HG02870 (cell line): ENCODE measurements around the gene DCXR.

Experiments used
- ATAC-seq: cut with Tn5 transposase; IDR thresholded peaks from one replicate; pipeline ENCODE4 v1.9.1; 2021; ENCODE audit warnings: mild to moderate bottlenecking, moderate library complexity; ENCODE audit not compliant: unreplicated experiment

Gene DCXR

DNA sequence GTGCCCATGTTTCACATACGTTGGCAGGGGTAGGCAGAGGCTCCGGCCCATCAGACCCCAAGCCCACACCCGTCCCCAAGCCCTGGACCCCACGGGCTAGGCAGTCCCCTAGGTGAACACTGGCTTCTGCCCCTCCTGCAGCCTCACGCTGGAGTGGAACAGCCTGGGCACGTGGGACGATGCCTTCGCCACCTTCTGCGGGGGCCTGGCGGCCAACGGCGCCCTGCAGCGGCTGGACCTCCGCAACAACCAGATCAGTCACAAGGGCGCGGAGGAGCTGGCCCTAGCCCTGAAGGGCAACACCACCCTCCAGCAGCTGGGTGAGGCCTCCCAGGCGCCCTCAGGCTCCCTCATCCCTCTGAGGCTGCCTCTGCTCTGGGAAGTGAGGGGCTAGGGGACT lies 12.6 kb downstream of the DCXR start:
- no peak for ATAC-seq

DNA sequence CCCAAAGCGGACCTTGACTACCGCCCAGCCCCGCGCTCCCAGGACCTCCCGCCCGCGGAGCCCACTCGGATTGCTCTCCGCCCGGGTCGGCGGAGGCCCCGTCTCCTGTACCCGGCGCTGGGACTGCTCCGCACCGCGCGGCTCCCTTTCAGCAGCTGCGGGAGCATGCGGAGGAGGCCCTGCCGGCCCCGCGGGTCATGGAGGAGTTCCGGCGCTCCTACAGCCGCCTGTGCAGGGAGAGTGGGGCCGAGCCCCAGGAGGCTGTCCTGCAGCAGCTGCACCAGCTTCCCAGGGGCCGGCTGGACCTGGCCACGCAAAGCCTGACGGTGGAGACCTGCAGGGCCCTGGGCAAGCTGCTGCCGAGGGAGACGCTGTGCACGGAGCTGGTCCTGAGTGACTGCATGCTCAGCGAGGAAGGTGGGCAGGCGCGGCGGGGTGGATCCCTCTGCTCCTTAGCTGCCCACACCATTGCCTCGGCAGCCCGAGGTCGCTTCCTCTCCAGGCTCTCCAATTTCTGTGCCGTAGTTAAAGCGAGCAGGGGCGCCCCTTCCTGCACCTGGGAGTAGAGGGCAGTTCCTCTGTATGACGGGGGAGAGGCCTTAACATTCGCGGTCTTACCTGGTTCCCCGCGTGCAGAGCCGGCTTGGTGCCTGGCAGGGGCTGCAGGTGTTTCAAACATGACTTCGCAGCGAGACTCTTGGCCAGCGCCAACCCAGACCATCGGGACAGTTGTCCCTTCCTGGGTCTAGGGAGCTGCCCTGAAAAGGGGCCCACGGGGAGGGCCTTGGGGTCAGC lies 13.9 kb downstream of the DCXR start:
- ATAC-seq, result peak; percentile 3

DNA sequence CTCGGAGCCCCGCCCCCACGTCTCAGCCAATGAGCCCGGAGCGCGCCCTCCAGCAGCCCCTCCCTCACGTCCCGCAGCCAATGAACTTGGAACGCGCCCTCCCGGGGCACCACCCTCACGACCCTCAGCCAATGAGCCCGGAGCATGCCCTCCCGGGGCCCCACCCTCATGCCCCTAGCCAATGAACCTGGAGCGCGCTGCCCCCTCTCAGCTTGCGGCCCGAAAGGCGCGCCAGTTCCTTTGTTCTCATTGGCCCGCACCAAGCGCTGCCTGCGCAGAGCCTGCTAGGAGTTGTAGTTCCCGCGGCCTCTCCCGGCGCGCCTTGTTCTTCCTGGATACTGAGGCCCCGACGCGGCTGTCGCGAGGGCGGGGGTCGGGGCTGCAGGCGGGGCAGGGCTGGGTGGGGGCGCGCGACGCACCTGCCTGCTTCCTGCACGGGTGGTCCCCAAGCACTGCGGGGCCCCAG lies 14.5 kb downstream of the DCXR start, which contains the start of gene LRRC45:
Gene LRRC45 (plus strand): TSS at position 325 of the 466 bp plus-strand sequence. CDS start 339 bp downstream, outside the sequence.
- peak; percentile 91 for ATAC-seq

DNA sequence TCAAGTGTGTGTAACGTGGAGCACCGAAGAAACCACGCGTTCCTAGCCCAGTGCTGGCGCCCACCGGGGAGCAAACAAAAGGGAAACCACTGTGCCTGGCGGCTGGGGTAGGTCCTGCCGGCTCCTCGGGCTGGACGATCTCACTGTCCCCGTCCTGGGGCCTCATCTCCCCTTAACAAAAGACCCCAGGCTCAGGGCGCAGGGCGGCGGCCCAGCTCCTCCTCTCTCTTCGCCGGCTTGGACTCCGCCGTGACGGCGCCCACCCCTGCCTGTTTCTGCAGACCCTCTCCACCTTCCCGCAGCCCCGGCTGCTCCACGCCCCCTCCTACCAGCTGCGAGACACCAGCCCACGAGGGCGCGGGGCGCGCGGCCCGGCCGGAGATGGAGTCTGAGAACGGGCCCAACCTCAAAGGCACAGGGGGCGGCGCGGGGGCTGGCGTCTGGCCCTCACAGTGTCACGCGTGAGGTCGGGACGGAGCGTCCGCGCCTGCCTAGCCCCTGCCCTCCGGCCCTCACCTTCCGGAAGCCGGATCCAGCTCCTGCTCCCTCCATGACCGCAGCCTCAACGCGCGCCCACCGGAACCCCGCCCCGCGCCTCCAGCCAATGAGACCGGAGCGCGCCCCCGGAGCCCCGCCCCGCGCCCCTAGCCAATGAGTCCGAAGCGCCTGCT lies 15.1 kb downstream of the DCXR start, which contains the start of gene CENPX:
Gene CENPX (minus strand): TSS at position 569 of the 671 bp plus-strand sequence. CDS start 17 bp downstream, at position 552.
- ATAC-seq, result no peak

DNA sequence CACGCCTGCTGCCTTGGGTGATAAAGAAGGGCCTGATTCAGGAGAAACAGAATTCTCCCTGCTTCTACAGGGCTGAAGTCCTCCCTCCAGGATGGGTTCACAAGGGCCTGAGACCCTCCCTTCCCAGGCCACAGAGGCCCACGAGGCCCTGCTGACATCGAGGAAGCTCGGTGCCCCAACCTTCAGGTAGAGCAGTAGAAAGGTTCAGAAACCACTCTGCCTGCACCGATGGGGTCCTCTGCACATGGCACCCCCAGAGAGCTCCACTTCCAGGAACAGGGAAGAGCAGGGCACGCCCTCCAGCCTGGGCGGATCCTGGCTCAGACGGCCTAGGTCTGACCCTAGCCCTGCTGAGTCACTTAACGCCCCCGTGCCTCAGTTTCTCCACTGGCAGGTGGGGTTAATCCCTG lies 15.6 kb downstream of the DCXR start:
- no peak for ATAC-seq

DNA sequence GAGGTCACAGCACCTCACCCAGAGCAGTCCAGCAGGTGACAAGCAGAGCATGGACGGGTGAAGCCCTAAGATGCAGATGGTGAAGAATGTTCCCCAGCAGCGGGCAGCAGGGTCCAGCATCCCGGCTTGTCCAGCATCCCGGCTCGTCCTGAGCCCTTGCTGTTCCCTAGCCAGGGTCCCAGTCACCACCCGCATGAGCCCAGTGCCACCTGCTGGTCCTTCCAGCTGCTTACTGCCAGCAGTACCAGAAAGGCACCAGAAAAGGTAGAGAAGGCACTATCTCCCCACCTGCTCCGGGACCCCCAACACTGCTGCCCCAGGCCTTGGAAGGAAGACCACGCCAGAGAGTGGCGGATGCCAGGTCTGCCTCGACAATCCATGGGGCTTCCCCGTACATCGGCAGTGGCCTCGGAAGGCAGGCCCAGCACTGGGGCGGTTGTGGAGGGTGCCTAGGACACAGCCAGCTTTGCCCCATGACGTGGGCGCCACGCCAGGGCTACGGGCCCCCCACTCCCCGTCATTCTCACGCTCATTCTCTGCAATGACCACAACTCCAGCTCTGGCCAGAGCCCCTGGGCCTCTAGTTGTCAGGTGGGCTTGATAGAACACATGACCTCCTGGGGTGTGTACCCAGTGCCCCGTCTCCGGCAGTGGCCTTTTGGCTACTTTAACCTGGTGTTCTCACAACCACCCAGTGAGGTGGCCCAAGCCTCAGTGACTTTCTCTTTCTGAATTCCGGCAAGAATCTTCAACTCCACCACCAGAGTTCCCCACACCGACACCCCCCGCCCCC lies 16.2 kb downstream of the DCXR start:
- ATAC-seq, result no peak

DNA sequence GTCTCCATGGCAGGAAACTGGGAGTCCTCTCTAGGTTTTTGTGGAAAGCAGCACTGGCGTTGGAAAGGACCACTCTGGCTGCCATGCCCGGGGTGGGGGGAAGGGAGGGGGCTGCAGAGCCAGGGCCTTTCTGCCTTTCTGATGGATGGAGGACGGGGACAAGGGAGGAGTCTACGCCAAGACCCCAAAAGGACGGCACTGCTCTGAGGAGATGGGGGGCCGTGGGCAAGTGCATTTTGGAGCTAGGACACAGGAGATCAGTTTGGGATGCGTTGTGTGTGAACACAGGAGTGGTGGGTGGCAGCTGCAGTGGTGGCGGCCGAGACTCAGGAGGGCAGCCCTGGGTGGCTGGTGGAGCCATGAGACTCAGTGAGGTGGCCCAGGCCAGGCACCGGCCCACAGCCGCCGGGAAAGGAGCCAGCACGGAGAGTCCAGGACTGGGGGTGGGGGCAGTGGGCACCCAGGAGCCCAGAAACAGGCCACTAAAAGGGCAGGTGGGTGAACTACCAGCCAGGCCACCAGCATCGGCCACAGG lies 16.9 kb downstream of the DCXR start:
- no peak for ATAC-seq

DNA sequence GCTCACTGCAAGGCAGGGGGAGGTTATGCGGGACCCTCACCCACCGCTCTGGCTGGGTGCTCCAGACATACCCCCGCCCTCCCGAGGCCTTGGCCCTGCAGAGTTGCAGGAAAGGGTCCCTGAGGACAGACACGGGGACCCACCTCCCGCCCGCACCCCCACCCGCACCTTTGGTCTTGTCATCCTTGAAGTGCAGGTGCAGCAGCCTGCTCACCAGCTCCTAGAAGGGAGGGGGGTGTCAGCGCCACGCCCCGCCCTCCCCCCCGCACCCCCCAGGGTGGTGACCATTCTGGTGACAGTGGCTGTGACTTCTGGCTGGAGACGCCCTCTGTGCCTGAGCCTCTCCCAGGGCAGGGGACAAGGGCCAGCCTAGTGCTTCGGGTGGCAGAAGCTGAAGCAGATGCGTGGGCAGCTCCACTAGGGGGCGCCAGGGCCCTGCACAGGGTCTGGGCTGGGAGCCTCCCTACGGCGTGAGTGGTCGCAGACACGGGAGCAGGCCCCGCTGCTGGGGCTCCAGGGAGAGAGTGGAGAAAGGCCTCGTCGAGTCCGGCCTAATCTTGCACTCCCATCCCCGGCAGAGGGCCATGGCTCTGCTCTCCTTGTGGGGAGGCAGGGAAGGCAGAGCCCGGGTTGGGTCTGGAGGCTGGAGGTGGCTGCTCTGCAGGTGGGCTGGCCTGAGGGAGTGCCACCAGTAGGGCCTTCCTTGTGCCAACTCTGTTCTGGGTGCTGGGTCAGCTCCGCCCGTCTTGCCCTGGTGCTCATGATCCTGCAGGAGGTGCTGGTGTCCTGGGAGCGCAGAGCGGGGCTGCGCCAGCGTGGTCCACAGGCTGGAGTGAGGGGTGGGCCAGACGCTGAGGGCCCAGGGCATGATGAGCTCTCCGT lies 17.6 kb downstream of the DCXR start:
- no peak for ATAC-seq

DNA sequence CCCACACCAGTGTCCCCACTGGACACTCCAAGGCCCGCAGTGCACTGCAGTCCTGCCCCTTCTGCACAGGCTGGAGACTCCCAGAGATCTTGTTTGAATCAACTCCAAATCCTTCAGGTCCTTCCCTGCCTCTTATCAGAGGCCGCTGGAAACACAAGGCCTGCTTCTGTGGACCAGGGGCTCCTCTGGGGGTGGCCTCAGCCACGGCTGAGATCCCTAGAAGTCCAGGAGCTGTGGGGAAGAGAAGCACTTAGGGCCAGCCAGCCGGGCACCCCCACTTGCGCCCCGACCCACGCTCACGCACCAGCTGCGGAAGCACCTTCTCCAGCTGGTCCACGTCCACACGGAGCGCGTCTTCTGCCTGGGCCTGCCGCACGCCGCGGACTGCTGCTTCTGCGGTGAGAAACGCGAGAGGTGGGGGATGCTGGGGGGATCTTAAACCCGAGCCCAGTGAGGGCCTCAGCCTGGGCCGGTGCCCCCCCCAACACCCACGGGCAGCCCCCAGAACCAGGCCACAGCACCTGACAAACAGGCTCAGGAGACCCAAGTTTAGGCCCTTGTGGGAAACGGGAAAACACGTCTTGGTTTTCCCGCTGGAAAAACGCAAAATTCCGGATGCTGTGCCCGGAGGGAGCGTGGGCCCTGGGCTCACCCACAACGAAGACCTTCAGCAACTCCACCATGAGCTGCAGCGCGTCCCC lies 18.4 kb downstream of the DCXR start:
- no peak for ATAC-seq

DNA sequence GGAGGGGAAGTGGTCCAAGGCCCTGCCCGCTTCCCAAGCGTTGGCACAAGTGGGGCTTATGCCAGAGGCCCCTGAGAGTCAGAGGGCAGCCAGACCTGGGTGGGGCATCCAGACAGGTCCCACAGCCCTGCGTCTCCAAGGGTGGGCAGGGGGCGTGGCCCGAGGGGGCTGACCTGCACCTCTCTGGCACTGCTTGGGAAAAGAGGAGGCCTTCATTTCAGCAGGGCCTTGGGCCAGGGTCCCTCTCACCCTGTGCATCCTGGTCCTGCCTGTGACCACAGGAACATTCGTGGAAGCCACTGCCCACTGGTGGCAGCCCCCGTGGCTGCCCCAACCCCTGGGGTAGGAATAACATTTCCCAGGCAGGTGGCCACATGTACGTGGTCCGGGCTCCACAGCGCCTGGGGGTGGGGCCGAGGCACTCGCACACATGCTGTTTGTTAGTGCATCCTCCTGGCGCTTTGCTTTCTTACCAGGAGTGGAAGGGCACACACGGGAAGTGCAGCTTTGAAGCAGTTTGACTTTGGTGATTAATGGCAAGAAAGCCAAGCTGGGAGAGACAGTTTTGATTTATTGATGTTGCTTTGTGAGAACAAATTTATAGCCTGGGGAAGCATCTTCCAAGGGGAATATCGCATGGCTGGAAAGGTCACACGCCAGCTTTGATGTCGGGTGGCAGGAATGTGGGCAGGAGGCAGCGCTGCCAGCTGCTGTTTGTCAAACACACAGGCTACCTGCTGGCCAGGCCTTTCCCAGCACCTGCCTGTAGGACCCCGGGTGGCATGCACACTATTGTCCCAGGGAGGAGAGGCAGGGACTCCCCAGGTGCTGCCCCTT lies 19.1 kb downstream of the DCXR start:
- ATAC-seq, result no peak

DNA sequence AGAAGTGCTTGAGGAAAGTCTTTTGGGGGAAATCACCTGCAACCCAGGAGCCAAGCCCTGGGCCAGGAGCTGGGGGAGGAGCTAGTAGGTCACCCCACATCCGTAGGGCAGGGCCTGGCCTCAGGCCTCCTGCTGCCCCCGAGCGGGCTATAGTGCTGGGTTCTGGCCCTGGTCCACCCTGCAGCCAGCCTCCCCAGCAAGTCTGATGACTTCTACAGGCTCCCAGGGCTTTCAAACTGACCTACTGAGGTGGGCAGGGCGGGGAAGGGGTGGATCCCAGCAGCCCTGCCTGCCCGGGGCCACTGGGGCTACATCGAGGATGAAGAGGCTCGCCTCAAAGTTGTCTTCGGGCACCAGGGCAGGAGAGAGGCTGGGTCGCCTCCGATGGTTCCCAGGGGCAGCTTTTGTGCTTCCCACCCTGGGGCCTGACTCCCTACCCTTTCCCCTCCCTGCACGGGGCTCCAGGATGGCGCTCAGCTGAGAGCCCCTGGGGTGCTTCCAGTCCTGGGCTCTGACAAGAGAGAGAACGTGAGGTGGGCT lies 19.8 kb downstream of the DCXR start:
- no peak for ATAC-seq

DNA sequence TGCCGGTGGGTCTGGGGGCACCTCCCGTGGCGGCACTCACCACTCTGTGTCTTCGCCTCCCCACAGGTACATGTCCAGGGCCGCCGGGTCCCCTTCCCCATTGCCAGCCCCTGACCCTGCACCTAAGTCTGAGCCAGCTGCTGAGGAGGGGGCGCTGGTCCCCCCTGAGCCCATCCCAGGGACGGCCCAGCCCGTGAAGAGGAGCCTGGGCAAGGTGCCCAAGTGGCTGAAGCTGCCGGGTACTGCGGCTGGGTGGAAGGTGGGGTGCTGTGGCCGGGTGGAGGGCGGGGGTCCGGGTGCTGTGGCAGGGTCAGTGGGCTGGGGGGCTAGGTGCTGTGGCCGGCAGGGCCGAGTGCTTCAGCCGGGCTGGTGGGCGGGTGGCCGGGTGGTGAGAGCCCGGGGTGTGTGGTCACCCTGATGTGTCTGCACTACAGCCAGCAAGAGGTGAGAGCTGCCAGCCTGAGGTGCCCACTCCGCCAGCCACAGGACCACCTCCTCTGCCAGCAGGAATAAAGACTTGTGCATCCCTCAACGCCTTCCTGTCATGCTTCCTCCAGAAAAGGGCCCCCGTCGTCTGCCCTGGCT lies 20.5 kb downstream of the DCXR start:
- no peak for ATAC-seq

DNA sequence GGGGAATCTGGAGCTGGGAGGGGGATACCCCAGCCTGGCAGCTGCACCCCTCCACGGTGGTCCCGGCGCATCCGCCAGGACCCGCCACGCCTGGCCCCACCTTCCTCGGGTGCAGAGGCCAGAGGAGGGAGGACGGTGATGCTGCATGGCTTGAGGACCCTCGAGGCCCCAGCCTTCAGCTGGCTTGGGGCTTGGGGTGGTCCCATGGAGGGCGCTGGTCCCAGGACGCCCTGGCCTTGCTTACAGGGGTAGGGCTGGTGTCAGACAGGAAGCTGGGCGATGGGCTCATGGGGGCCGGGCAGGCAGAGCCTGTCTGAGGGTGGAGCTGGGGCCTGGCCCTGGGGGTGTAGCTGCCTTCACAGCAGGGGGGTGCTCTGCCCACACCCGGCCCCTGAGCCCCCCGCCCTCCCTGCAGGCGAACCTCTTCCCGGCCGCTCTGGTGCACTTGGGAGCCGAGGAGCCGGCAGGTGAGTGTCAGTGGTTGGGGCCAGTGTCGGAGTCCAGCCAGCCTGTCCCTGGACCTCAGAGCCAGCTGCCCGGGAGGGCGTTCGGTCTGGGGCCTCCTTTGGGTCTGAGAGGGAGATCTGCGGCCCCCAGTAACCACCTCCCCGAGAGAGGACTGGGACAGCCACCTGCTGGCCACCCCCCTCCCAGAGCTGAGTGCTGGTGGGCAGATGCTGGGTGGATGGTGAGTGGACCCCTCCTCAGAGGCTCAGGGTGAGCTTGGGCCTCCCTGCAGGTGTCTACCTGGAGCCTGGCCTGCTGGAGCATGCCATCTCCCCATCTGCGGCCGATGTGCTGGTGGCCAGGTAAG lies 21.2 kb downstream of the DCXR start:
- ATAC-seq, result no peak

DNA sequence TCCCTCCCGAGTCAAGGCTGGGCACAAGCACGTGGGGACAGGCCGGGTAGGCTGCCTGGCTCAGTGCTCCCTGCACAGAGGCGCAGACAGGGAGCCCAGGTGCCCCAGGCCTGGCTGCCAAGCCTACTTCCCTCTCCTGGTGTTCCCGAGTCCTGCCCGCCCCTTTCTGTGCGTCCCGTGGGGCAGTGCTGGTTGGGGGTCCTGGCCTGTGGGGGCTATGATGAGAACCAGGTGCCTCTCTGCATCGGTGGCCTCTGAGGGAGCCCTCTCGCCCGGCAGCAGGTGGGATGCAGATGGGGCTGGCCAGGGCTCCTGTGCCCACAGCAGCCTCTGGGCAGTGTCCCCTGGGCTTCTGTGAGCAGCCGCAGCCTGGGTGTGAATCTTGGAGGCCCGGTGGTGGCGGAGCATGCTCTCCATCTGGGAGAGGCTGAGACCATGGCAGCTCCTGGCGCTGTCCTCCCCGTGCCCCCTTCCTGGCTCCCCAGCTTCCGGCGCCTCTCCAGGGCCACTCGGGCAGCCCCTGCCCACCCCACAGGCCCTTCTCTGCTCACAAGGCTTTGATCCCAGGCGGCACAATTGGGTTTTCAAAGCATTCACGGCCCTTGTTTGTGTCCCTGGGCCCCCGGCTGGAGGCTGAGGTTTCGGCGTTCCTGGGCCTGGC lies 22.1 kb downstream of the DCXR start:
- no peak for ATAC-seq

DNA sequence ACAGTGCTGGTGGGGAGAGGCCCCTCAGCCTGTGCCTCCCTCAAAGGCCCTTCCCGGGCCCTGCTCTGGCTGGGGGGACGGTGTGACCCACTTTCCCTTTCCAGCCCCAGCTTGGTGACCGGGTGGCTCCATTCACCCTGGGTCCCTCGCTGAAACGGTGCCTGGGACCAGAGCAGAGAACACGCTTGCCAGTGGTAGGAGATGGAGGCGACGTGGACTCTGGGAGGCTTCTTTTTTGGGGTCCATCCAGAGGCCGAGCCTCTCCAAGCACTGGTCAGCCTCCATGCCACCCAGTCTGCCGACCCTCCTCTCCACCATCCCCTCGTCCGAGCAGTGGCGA lies 22.6 kb downstream of the DCXR start:
- ATAC-seq, result no peak

DNA sequence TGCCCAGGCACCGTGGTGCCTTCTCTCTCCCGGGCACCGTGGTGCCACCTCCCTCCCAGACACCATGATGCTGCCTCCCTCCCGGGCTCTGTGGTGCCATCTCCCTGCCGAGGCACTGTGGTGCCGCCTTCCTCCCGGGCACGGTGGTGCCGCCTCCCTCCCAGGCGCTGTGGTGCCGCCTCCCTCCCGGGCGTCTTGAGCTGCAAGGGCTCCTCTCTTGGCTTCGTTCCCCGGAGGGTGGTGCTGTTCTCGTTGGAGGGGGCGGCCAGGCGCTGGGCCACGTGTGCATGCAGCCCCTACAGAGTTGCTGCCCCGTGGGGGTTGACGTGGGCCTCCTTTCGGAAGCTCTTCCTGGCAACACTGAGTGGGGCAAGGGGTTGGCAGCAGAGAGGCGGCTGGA lies 23.1 kb downstream of the DCXR start:
- ATAC-seq, result no peak
